ENCODE measurements around the gene TTC34.

GRCh38 chr1:2628191-2628932 lies 173.1 kb downstream of the TTC34 start:
- no peak for TF ChIP-seq CTCF (IDR thresholded peaks at IDR 0.05; ENCODE audit: low read depth, low read length)
- TF ChIP-seq EZH2phosphoT487 (IDR thresholded peaks at IDR 0.05; ENCODE audit: low read depth) = no peak
